Calu3 (cell line): ENCODE data around the gene TMEM108. TPM values are rescaled to one million over a fixed set of nuclear protein-coding genes. Genes with fewer than 3 reads are reported as not detected.

Source experiments
- BruUV-seq: library from RNA; stranded (reverse); fragments of 400-500 nt; replicated peaks from 2 replicates; lab custom pipeline; 2021; lab: Mats Ljungman, UMichigan
- CTCF ChIA-PET: fragments of 300-600 bp; sonication (Branson Sonifier 250); formaldehyde crosslinking; loops from one replicate; lab custom pipeline; 2022; ENCODE audit warnings: antibody characterized with exemption; lab: Charles Lee
- DNase-seq: peaks from one replicate; pipeline ENCODE4 v3.0.0; 2022
- H3K27ac Mint-ChIP-seq: one replicate; pipeline ENCODE4 v1.8.0; 2022; ENCODE audit warnings: mixed read lengths; ENCODE audit not compliant: unreplicated experiment
- H3K27me3 Mint-ChIP-seq: one replicate; pipeline ENCODE4 v1.8.0; 2022; ENCODE audit warnings: mixed read lengths; ENCODE audit not compliant: unreplicated experiment
- H3K36me3 Mint-ChIP-seq: one replicate; pipeline ENCODE4 v1.8.0; 2022; ENCODE audit warnings: mild to moderate bottlenecking, moderate library complexity, mixed read lengths; ENCODE audit not compliant: insufficient read depth, unreplicated experiment
- H3K4me1 Mint-ChIP-seq: one replicate; pipeline ENCODE4 v1.8.0; 2022; ENCODE audit warnings: mild to moderate bottlenecking, low read depth, mixed read lengths; ENCODE audit not compliant: unreplicated experiment
- H3K4me3 Mint-ChIP-seq: one replicate; pipeline ENCODE4 v1.8.0; 2022; ENCODE audit warnings: mild to moderate bottlenecking, low read depth, moderate library complexity, mixed read lengths; ENCODE audit not compliant: unreplicated experiment
- H3K9me3 Mint-ChIP-seq: one replicate; pipeline ENCODE4 v1.8.0; 2022; ENCODE audit warnings: low read depth, mixed read lengths; ENCODE audit not compliant: unreplicated experiment
- CTCF ChIP-seq: fragments of 200-600 bp; IDR thresholded peaks from one replicate; pipeline ENCODE4 v1.8.0; 2022; ENCODE audit warnings: antibody characterized with exemption; ENCODE audit not compliant: unreplicated experiment
- intact Hi-C: fragments of 100-400 bp; cut with micrococcal nuclease; formaldehyde crosslinking; loops from one replicate; pipeline ENCODE4 v1.10.0; 2022; ENCODE audit not compliant: unreplicated experiment
- total RNA-seq: library from RNA; stranded (reverse); gene quantifications from 2 replicates; pipeline ENCODE4 v1.2.3, GENCODE V29; 2022

TMEM108 gene
- total RNA-seq, 1 experiment from 2014 or later, result not detected

- Mint-ChIP-seq H3K27ac (no peak overlapping the region), H3K36me3 (no peaks in the 10 kb centered on the region), H3K9me3 (no peaks in the 10 kb centered on the region), H3K4me3 (no peak overlapping the region), H3K27me3 (peaks cover 33% of the 10 kb centered on the region), H3K4me1 (peaks cover 13% of the 10 kb centered on the region)
- TF ChIP-seq CTCF, result no peak
- CTCF ChIA-PET, result interaction anchor here (1.2 kb wide), 1 partner anchor 11 kb away, joined by 4 read pairs; no protein-coding TSS in a partner anchor
- DNase-seq, result no peak
- intact Hi-C loops, result loop anchor here (5.0 kb wide), 1 partner anchor 408 kb away; no protein-coding TSS in a partner anchor
- no TSS peak for BruUV-seq
These were observed 97.1 kb downstream of the TMEM108 start for GRCh38 chr3:133135306-133135705.

GRCh38 chr3:133136114-133137041, 98.2 kb downstream of the TMEM108 start:
- CTCF ChIA-PET, result interaction anchor here (1.2 kb wide), 1 partner anchor 12 kb away, joined by 4 read pairs; no protein-coding TSS in a partner anchor
- no peaks in the 10 kb centered on the region for H3K9me3 Mint-ChIP-seq
- TF ChIP-seq CTCF, result no peak
- H3K36me3 Mint-ChIP-seq, result no peaks in the 10 kb centered on the region
- no peak overlapping the region for H3K27ac Mint-ChIP-seq
- BruUV-seq, result no TSS peak
- intact Hi-C loops, result loop anchor here (5.0 kb wide), 1 partner anchor 409 kb away; no protein-coding TSS in a partner anchor
- DNase-seq, result no peak
- no peak overlapping the region for H3K4me3 Mint-ChIP-seq
- peaks cover 13% of the 10 kb centered on the region for H3K4me1 Mint-ChIP-seq
- peaks cover 33% of the 10 kb centered on the region for H3K27me3 Mint-ChIP-seq

GRCh38 chr3:133137042-133137996, 99.1 kb downstream of the TMEM108 start:
- peaks cover 13% of the 10 kb centered on the region for H3K4me1 Mint-ChIP-seq
- H3K36me3 Mint-ChIP-seq, result no peaks in the 10 kb centered on the region
- intact Hi-C loops, result loop anchor here (5.0 kb wide), 1 partner anchor 410 kb away; no protein-coding TSS in a partner anchor
- H3K9me3 Mint-ChIP-seq, result no peaks in the 10 kb centered on the region
- H3K27me3 Mint-ChIP-seq, result peaks cover 28% of the 10 kb centered on the region
- CTCF ChIA-PET, result no interaction called here
- DNase-seq, result no peak
- H3K4me3 Mint-ChIP-seq, result no peak overlapping the region
- no peak overlapping the region for H3K27ac Mint-ChIP-seq
- TF ChIP-seq CTCF, result no peak
- BruUV-seq, result no TSS peak

- no peak for TF ChIP-seq CTCF
- intact Hi-C loops, result loop anchor here (5.0 kb wide), 1 partner anchor 411 kb away; no protein-coding TSS in a partner anchor
- H3K36me3 Mint-ChIP-seq, result no peaks in the 10 kb centered on the region
- H3K9me3 Mint-ChIP-seq, result no peaks in the 10 kb centered on the region
- H3K27me3 Mint-ChIP-seq, result peaks cover 21% of the 10 kb centered on the region
- no peak for DNase-seq
- H3K4me1 Mint-ChIP-seq, result peaks cover 13% of the 10 kb centered on the region
- BruUV-seq, result no TSS peak
- CTCF ChIA-PET, result no interaction called here
- no peak overlapping the region for H3K27ac Mint-ChIP-seq
- H3K4me3 Mint-ChIP-seq, result no peak overlapping the region
These were observed 99.8 kb downstream of the TMEM108 start for GRCh38 chr3:133138017-133138416.
